ENCODE results near the gene SH3GL2. TPM values are rescaled to one million over a fixed set of nuclear protein-coding genes. Genes with fewer than 3 reads are reported as not detected.
"Not testable (repeated sequence)": the region's sequence is repeated elsewhere in the genome, so short reads cannot be mapped to it uniquely, and the experiment has no call there.

Gene SH3GL2
- total and polyA plus RNA-seq, 4 donors = 0.06 to 0.08 TPM; not detected in 2

GRCh38 chr9:17764306-17764705, 185.4 kb downstream of the SH3GL2 start:
- TF ChIP-seq EGR1 (IDR thresholded peaks at IDR 0.05; ENCODE audit: low read depth in 2 of 2) (no peak), JUND (IDR thresholded peaks at IDR 0.05) (no peak), RXRA (IDR thresholded peaks at IDR 0.05) (no peak), NR2F2 (IDR thresholded peaks at IDR 0.05) (no peak), HNF4G (IDR thresholded peaks at IDR 0.05) (no peak), FOXA2 (IDR thresholded peaks at IDR 0.05) (no peak), RAD21 (IDR thresholded peaks at IDR 0.05) (no peak), SP1 (IDR thresholded peaks at IDR 0.05) (no peak), FOXA1 (IDR thresholded peaks at IDR 0.05) (no peak), TAF1 (conservative IDR thresholded peaks at IDR 0.05) (no peak), HNF4A (conservative IDR thresholded peaks at IDR 0.05) (no peak), GABPA (IDR thresholded peaks at IDR 0.05 in 1 of 2, conservative IDR thresholded peaks at IDR 0.05 in 1 of 2) (no peak), YY1 (IDR thresholded peaks at IDR 0.05) (no peak)
- TF ChIP-seq, protein P1, sequence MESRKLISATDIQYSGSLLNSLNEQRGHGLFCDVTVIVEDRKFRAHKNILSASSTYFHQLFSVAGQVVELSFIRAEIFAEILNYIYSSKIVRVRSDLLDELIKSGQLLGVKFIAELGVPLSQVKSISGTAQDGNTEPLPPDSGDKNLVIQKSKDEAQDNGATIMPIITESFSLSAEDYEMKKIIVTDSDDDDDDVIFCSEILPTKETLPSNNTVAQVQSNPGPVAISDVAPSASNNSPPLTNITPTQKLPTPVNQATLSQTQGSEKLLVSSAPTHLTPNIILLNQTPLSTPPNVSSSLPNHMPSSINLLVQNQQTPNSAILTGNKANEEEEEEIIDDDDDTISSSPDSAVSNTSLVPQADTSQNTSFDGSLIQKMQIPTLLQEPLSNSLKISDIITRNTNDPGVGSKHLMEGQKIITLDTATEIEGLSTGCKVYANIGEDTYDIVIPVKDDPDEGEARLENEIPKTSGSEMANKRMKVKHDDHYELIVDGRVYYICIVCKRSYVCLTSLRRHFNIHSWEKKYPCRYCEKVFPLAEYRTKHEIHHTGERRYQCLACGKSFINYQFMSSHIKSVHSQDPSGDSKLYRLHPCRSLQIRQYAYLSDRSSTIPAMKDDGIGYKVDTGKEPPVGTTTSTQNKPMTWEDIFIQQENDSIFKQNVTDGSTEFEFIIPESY (IDR thresholded peaks at IDR 0.05) = no peak
- TF ChIP-seq, protein P2, sequence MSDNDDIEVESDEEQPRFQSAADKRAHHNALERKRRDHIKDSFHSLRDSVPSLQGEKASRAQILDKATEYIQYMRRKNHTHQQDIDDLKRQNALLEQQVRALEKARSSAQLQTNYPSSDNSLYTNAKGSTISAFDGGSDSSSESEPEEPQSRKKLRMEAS (IDR thresholded peaks at IDR 0.05) = no peak
- TF ChIP-seq, protein P3, sequence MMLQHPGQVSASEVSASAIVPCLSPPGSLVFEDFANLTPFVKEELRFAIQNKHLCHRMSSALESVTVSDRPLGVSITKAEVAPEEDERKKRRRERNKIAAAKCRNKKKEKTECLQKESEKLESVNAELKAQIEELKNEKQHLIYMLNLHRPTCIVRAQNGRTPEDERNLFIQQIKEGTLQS (IDR thresholded peaks at IDR 0.05) = no peak
- TF ChIP-seq, protein P4, sequence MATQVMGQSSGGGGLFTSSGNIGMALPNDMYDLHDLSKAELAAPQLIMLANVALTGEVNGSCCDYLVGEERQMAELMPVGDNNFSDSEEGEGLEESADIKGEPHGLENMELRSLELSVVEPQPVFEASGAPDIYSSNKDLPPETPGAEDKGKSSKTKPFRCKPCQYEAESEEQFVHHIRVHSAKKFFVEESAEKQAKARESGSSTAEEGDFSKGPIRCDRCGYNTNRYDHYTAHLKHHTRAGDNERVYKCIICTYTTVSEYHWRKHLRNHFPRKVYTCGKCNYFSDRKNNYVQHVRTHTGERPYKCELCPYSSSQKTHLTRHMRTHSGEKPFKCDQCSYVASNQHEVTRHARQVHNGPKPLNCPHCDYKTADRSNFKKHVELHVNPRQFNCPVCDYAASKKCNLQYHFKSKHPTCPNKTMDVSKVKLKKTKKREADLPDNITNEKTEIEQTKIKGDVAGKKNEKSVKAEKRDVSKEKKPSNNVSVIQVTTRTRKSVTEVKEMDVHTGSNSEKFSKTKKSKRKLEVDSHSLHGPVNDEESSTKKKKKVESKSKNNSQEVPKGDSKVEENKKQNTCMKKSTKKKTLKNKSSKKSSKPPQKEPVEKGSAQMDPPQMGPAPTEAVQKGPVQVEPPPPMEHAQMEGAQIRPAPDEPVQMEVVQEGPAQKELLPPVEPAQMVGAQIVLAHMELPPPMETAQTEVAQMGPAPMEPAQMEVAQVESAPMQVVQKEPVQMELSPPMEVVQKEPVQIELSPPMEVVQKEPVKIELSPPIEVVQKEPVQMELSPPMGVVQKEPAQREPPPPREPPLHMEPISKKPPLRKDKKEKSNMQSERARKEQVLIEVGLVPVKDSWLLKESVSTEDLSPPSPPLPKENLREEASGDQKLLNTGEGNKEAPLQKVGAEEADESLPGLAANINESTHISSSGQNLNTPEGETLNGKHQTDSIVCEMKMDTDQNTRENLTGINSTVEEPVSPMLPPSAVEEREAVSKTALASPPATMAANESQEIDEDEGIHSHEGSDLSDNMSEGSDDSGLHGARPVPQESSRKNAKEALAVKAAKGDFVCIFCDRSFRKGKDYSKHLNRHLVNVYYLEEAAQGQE (IDR thresholded peaks at IDR 0.05) = no peak
- TF ChIP-seq, protein P5, sequence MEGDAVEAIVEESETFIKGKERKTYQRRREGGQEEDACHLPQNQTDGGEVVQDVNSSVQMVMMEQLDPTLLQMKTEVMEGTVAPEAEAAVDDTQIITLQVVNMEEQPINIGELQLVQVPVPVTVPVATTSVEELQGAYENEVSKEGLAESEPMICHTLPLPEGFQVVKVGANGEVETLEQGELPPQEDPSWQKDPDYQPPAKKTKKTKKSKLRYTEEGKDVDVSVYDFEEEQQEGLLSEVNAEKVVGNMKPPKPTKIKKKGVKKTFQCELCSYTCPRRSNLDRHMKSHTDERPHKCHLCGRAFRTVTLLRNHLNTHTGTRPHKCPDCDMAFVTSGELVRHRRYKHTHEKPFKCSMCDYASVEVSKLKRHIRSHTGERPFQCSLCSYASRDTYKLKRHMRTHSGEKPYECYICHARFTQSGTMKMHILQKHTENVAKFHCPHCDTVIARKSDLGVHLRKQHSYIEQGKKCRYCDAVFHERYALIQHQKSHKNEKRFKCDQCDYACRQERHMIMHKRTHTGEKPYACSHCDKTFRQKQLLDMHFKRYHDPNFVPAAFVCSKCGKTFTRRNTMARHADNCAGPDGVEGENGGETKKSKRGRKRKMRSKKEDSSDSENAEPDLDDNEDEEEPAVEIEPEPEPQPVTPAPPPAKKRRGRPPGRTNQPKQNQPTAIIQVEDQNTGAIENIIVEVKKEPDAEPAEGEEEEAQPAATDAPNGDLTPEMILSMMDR (IDR thresholded peaks at IDR 0.05; ENCODE audit: low read depth, low read length, missing input control) = no peak
- Histone ChIP-seq H3K4me3 (ENCODE audit: low read depth in 1 of 3, low read length in 3 of 3) (no peak overlapping the region), H3K36me3 (ENCODE audit: control insufficient read depth in 4 of 4, insufficient read depth in 3 of 4, low read depth in 1 of 4, low read length in 3 of 4) (no peaks in the 10 kb centered on the region), H3K9me3 (ENCODE audit: control insufficient read depth in 4 of 4, low read length in 3 of 4) (peaks cover 0 to 3% (median 0%) of the 10 kb centered on the region in 4 donors), H3K27me3 (ENCODE audit: control insufficient read depth in 4 of 4, insufficient read depth in 4 of 4, low read length in 3 of 4) (no peaks in the 10 kb centered on the region), H3K9ac (ENCODE audit: low read depth in 1 of 2, low read length in 2 of 2) (no peak overlapping the region), H3K4me1 (ENCODE audit: control insufficient read depth in 4 of 4, insufficient read depth in 4 of 4, low read length in 3 of 4) (no peaks in the 10 kb centered on the region), H3K27ac (ENCODE audit: low read depth in 1 of 2, low read length in 2 of 2) (no peak overlapping the region)
- WGBS = 77% methylated on average over 3 of the region's 3 CpGs
- DNase-seq (ENCODE audit: low spot score) = no peak

DNA sequence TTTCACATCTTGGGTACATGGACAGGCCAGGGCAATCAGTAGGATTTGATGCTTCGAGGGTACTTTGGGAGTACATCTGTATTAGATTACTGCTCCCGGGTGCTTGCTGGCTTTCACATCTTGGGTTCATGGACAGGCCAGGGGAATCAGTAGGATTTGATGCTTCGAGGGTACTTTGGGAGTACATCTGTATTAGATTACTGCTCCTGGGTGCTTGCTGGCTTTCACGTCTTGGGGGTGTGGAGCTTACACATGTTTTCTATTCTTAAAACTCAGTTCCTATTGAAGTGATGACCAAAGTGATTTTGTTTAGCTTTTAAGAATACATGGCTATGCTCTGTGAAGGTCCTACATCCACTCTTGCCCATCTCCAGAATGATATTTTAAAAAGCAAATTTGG, 186.3 kb downstream of the SH3GL2 start:
- not testable (repeated sequence) for H3K9me3 ChIP-seq (ENCODE audit: control insufficient read depth in 4 of 4, low read length in 3 of 4); H3K27ac ChIP-seq (ENCODE audit: low read depth in 1 of 2, low read length in 2 of 2); H3K4me3 ChIP-seq (ENCODE audit: low read depth in 1 of 3, low read length in 3 of 3); H3K36me3 ChIP-seq (ENCODE audit: control insufficient read depth in 4 of 4, insufficient read depth in 3 of 4, low read depth in 1 of 4, low read length in 3 of 4); H3K4me1 ChIP-seq (ENCODE audit: control insufficient read depth in 4 of 4, insufficient read depth in 4 of 4, low read length in 3 of 4); H3K27me3 ChIP-seq (ENCODE audit: control insufficient read depth in 4 of 4, insufficient read depth in 4 of 4, low read length in 3 of 4); H3K9ac ChIP-seq (ENCODE audit: low read depth in 1 of 2, low read length in 2 of 2); DNase-seq (ENCODE audit: low spot score)
- WGBS = 90% methylated on average over 4 of the region's 4 CpGs

All from liver (tissue), 9 donors.